ENCODE data around the gene POLD4. TPM values are rescaled to one million over a fixed set of nuclear protein-coding genes. Genes with fewer than 3 reads are reported as not detected.

Gene POLD4
- total RNA-seq, 2 experiments from 2014 or later: 40.7 to 42.0 TPM

Other genes starting within 250 kb of the POLD4 start
- gene KDM2A, start 234.3 kb downstream of the POLD4 start, total RNA-seq: 10 to 100 TPM; 57.7 to 58.8 TPM
- 100 to 1,000 TPM; 293 to 295 TPM for gene GRK2, start 87.1 kb downstream of the POLD4 start, total RNA-seq
- 10 to 100 TPM; 56.2 to 61.9 TPM for gene ANKRD13D, start 64.2 kb downstream of the POLD4 start, total RNA-seq
- gene SSH3, start 50.0 kb downstream of the POLD4 start, total RNA-seq: 1 to 10 TPM; 4.1 to 5.4 TPM
- gene CLCF1, start 20.1 kb upstream of the POLD4 start, total RNA-seq: not detected
- 10 to 100 TPM; 29.5 to 30.7 TPM for gene RAD9A, start 38.4 kb upstream of the POLD4 start, total RNA-seq
- 100 to 1,000 TPM; 202 to 204 TPM for gene PPP1CA, start 48.3 kb upstream of the POLD4 start, total RNA-seq
- gene TBC1D10C, start 50.5 kb upstream of the POLD4 start, total RNA-seq: 10 to 100 TPM; 73.7 to 81.4 TPM
- gene CARNS1, start 62.1 kb upstream of the POLD4 start, total RNA-seq: 1 to 10 TPM in 1 of 2 experiments, under 1 TPM in 1; 0.91 to 2.0 TPM
- gene RPS6KB2, start 74.9 kb upstream of the POLD4 start, total RNA-seq: 10 to 100 TPM; 50.7 to 51.2 TPM
- gene PTPRCAP, start 84.1 kb upstream of the POLD4 start, total RNA-seq: 10 to 100 TPM; 56.8 to 62.4 TPM
- 100 to 1,000 TPM; 298 to 305 TPM for gene CORO1B, start 89.9 kb upstream of the POLD4 start, total RNA-seq
- gene GPR152, start 99.2 kb upstream of the POLD4 start, total RNA-seq: not detected
- 1 to 10 TPM; 1.4 to 2.3 TPM for gene CABP4, start 101.8 kb upstream of the POLD4 start, total RNA-seq
- gene TMEM134, start 115.7 kb upstream of the POLD4 start, total RNA-seq: 10 to 100 TPM; 52.6 to 56.1 TPM
- 100 to 1,000 TPM; 163 to 166 TPM for gene AIP, start 129.5 kb upstream of the POLD4 start, total RNA-seq
- gene PITPNM1, start 151.8 kb upstream of the POLD4 start, total RNA-seq: 100 to 1,000 TPM; 112 to 127 TPM
- 10 to 100 TPM; 53.7 to 55.1 TPM for gene CDK2AP2, start 154.6 kb upstream of the POLD4 start, total RNA-seq
- gene CABP2, start 169.9 kb upstream of the POLD4 start, total RNA-seq: not detected
- gene GSTP1, start 230.3 kb upstream of the POLD4 start, total RNA-seq: 100 to 1,000 TPM; 398 to 403 TPM

All from activated naive CD4-positive, alpha-beta T cell treated with anti-CD3 and anti-CD28 coated beads for 36 hours (primary cell).